ENCODE results near the gene UNC5CL.

Gene UNC5CL

GRCh38 chr6:41000248-41000647 lies 38.8 kb downstream of the UNC5CL start:
- no peak for DNase-seq

GRCh38 chr6:40999569-40999968 lies 39.5 kb downstream of the UNC5CL start:
- peak; percentile 64 for DNase-seq

- no peak for DNase-seq
Measured at GRCh38 chr6:40998661-40999060, 40.4 kb downstream of the UNC5CL start.

GRCh38 chr6:40997234-40997957 lies 41.6 kb downstream of the UNC5CL start:
- no peak for DNase-seq

- no peak for DNase-seq
Measured at GRCh38 chr6:40996591-40997233, 42.3 kb downstream of the UNC5CL start.

GRCh38 chr6:40992746-40993145 lies 46.3 kb downstream of the UNC5CL start:
- DNase-seq: no peak

GRCh38 chr6:40990301-40990700 lies 48.7 kb downstream of the UNC5CL start:
- no peak for DNase-seq

GRCh38 chr6:40989204-40990169 lies 49.5 kb downstream of the UNC5CL start:
- no peak for DNase-seq

GRCh38 chr6:40988634-40989033 lies 50.4 kb downstream of the UNC5CL start:
- no peak for DNase-seq

GRCh38 chr6:40986921-40987819 lies 51.9 kb downstream of the UNC5CL start:
- no peak for DNase-seq

GRCh38 chr6:40986364-40986763 lies 52.7 kb downstream of the UNC5CL start:
- no peak for DNase-seq

GRCh38 chr6:40983752-40984151 lies 55.3 kb downstream of the UNC5CL start:
- no peak for DNase-seq

- DNase-seq: no peak
Measured at GRCh38 chr6:40982917-40983316, 56.1 kb downstream of the UNC5CL start.

- DNase-seq: no peak
Measured at GRCh38 chr6:40978687-40979289, 60.2 kb downstream of the UNC5CL start.

- DNase-seq: no peak
Measured at GRCh38 chr6:40977695-40978094, 61.3 kb downstream of the UNC5CL start.

GRCh38 chr6:40977085-40977484 lies 61.9 kb downstream of the UNC5CL start:
- no peak for DNase-seq

Measured in hematopoietic multipotent progenitor cell treated with erythropoietin and hydrocortisone succinate and interleukin-3 and kit ligand, for 8 days (in vitro differentiated cells).